Measurements from ENCODE around the gene SNCB.
A peak's percentile ranks its signal among the peaks of the same experiment; 100 is the strongest.

SNCB gene

DNA sequence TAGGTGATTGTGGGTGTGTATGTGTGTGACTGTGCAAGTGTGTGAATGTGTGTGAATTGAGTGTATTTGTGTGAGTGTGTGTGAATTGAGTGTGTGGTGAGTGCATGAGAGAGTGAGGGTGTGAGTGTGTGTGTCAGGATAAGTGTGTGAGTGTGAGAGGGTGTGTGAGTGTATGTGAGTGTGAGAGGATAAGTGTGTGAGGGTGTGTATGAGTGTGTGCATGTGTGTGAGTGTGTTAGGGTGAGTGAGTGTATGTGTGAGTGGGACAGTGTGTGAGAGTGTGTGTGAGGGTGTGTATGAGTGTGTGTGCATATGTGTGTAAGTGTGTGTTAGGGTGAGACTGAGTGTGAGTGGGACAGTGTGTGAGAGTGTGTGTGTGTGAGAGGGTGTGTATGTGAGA is 42.0 kb downstream of the SNCB start:
- H3K4me3 Mint-ChIP-seq: no peak overlapping the region
- peaks cover 26% of the 10 kb centered on the region for H3K9me3 Mint-ChIP-seq
- peaks cover 5% of the 10 kb centered on the region for H3K36me3 Mint-ChIP-seq
- no peak overlapping the region for H3K27ac Mint-ChIP-seq
- no peaks in the 10 kb centered on the region for H3K4me1 Mint-ChIP-seq
- CTCF ChIA-PET: interaction anchor here (0.6 kb wide), 1 partner anchor 186 kb away, joined by 3 read pairs; no protein-coding TSS in a partner anchor
- DNase-seq: no peak
- no peaks in the 10 kb centered on the region for H3K27me3 Mint-ChIP-seq

DNA sequence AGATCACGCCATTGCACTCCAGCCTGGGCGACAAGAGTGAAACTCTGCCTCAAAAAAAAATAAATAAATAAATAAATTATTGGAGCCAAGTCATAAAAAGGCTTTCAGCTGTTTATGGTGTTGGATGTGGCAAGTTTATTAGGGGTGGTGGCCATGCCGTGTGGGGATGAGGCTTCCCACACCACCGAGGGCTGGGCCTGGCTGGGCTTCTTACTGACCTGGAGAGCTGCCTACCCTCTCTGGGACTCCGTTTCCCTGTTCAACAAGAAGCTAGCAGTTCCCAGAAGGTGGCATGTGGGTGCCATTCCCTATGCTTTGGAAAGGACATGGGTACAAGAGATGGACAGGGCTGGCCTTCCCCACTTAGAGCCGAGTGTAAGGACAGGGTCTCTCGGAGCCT is 42.9 kb downstream of the SNCB start:
- H3K27me3 Mint-ChIP-seq: peaks cover 8% of the 10 kb centered on the region
- H3K4me3 Mint-ChIP-seq: no peak overlapping the region
- DNase-seq: no peak
- CTCF ChIA-PET: interaction anchor here (1.5 kb wide), 2 partner anchors 9 to 13 kb away, joined by 4 to 6 read pairs; no protein-coding TSS in a partner anchor
- H3K9me3 Mint-ChIP-seq: peaks cover 26% of the 10 kb centered on the region
- no peaks in the 10 kb centered on the region for H3K4me1 Mint-ChIP-seq
- peaks cover 5% of the 10 kb centered on the region for H3K36me3 Mint-ChIP-seq
- H3K27ac Mint-ChIP-seq: no peak overlapping the region

DNA sequence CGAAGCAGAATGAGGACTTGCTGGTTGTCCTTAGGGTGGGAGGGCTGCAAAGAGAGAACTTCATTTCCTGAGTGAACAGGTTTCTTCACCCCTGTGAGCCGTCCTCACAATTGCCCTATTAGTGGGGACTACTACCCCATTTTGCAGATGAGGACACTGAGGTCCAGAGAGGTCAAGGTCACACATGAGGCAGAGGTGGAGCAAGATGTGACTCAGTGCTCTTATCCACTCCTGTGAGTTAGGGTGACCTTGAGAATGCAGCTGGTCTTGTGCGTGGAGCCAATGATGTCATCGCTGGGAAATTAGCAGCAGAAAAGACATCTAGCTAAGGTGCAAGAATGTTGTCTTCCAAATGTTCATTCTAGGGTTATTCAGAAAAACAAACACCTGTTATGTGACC is 47.3 kb downstream of the SNCB start:
- Mint-ChIP-seq H3K27ac (no peak overlapping the region), H3K4me3 (no peak overlapping the region), H3K9me3 (peaks cover 22% of the 10 kb centered on the region), H3K4me1 (no peaks in the 10 kb centered on the region), H3K27me3 (peaks cover 14% of the 10 kb centered on the region), H3K36me3 (peaks cover 5% of the 10 kb centered on the region)
- DNase-seq: no peak
- CTCF ChIA-PET: interaction anchor here (1.1 to 1.2 kb wide), 2 partner anchors 9 to 13 kb away, joined by 3 read pairs; no protein-coding TSS in a partner anchor

DNA sequence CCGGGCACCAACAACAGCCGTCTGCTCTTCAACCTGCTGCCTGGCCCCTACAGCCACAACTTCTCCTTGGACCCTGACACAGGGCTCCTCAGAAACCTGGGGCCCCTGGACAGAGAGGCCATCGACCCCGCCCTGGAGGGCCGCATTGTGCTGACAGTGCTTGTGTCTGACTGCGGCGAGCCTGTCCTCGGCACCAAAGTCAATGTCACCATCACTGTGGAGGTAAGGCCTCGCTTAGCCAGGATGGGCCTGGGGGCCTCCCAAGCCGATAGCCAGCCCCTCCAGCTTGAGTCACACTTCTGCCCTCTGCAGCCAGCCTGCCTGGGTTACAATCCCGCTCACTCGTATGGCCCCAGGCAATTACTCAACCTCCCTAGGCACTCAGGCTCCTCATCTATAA is 49.0 kb downstream of the SNCB start:
- H3K4me1 Mint-ChIP-seq: no peaks in the 10 kb centered on the region
- CTCF ChIA-PET: no interaction called here
- peaks cover 20% of the 10 kb centered on the region for H3K9me3 Mint-ChIP-seq
- H3K27ac Mint-ChIP-seq: no peak overlapping the region
- no peak overlapping the region for H3K4me3 Mint-ChIP-seq
- H3K27me3 Mint-ChIP-seq: peaks cover 14% of the 10 kb centered on the region
- DNase-seq: no peak
- H3K36me3 Mint-ChIP-seq: peaks cover 5% of the 10 kb centered on the region

DNA sequence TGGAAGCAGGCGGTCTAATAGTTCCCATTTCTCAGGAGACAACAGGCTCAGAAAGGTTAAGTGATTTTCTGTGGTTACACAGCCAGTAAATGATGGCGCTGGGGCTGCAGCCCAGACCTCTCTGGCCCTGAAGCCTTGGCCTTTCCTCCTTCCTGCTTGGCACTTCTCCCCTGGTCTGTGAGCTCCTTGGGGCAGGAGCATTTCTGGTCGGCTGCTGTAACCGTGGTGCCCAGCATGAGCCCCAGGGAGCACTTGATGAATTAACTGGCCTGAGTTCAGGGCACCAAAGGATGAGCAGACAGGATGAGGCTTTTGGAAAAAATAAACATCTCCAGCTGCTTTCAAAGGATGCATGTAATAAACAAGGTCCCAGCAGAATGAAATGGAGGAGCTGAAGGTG is 51.0 kb downstream of the SNCB start:
- Mint-ChIP-seq H3K27ac (no peak overlapping the region), H3K4me3 (no peak overlapping the region), H3K9me3 (peaks cover 8% of the 10 kb centered on the region), H3K4me1 (peaks cover under 1% of the 10 kb centered on the region), H3K27me3 (peaks cover 14% of the 10 kb centered on the region), H3K36me3 (no peaks in the 10 kb centered on the region)
- CTCF ChIA-PET: interaction anchor here (0.7 to 2.2 kb wide), 3 partner anchors 9 to 163 kb away, joined by 3 to 13 read pairs (median 4); partner anchors contain the start of gene CLTB
- DNase-seq: no peak

DNA sequence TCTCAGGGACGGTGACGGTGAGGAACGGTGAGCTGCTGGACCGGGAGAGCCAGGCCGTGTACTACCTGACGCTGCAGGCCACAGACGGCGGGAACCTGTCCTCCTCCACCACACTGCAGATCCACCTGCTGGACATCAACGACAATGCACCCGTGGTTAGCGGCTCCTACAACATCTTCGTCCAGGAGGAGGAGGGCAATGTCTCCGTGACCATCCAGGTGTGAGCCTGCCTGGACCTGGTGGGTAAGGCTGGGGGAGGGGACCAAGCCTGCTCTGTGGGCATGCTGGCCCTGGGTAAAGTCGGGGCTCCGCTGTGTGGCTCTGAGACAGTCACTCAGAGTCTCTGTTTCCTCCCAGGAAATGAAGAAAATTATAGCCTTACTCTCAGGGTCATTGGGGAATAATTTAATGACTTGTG is 51.9 kb downstream of the SNCB start:
- CTCF ChIA-PET: interaction anchor here (2.2 kb wide), 1 partner anchor 162 kb away, joined by 13 read pairs; the partner anchor contains the start of gene CLTB
- H3K4me3 Mint-ChIP-seq: no peak overlapping the region
- H3K9me3 Mint-ChIP-seq: no peaks in the 10 kb centered on the region
- H3K27ac Mint-ChIP-seq: no peak overlapping the region
- DNase-seq: peak; percentile 63
- H3K36me3 Mint-ChIP-seq: no peaks in the 10 kb centered on the region
- peaks cover 7% of the 10 kb centered on the region for H3K4me1 Mint-ChIP-seq
- peaks cover 18% of the 10 kb centered on the region for H3K27me3 Mint-ChIP-seq

DNA sequence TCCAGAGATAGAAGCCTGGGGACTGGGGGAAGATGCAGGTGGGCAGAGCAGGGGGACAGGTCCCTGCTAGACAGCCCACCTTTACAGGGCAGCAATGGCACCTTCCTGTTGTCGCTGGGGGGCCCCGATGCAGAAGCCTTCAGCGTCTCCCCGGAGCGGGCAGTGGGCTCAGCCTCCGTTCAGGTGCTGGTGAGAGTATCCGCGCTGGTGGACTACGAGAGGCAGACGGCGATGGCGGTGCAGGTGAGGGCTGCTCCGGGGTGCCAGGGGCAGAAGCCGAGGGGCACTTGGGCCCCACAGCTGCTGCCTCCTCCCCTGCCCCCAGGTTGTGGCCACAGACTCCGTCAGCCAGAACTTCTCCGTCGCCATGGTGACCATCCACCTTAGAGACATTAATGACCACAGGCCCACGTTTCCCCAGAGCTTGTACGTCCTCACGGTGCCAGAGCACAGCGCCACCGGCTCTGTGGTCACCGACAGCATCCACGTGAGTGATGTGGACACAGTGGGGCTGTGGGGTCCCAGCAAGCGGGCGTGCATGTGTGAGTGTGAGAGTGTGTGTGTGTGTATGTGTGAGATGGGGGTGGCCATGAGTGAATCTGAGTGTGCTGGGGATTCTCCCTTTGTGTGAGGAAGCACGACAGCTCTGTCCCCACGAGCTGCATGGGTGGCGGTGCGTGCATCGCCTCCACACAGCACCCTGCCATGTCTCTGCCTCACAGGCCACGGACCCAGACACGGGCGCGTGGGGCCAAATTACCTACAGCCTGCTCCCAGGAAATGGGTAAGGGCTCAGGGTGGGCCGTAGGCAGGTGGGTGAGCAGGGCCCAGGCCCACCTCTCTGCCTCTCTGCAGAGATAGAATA is 52.8 kb downstream of the SNCB start:
- no peak overlapping the region for H3K4me3 Mint-ChIP-seq
- CTCF ChIA-PET: interaction anchor here (0.6 to 2.2 kb wide), 2 partner anchors 161 to 248 kb away, joined by 4 to 13 read pairs; partner anchors contain the start of gene CLTB

DNA sequence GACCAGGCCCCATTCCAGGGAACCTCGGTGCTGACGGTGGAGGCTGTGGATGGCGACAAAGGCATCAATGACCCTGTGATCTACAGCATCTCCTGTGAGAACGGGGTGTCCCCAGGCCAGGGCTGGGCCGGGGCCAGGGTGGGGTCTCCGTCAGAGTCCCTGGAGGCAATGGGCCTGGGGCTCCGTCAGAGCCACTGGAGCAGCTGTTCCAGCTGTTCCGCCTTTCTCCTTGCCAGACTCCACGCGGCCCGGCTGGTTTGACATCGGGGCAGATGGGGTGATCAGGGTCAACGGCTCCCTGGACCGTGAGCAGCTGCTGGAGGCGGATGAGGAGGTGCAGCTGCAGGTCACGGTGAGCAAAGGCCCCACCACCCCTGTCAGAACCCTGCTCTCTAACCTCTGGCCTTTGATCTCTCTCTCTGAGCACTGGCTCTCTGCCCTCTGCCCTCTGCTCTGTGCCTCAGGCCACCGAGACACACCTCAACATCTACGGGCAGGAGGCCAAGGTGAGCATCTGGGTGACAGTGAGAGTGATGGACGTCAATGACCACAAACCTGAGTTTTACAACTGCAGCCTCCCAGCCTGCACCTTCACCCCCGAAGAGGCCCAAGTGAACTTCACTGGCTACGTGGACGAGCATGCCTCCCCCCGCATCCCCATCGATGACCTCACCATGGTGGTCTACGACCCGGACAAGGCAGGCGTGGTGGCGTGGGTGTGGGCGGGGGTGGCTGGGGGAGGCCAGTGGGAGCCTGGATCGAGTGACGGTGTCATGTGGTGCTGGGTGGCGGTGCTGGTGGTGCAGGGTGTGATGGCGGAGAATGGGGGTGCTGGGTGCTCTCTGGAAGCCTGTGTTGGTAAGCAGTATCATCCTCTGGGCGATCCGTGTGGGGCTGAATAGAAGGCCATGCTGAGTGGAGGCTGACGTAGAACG is 54.6 kb downstream of the SNCB start:
- no peak overlapping the region for H3K27ac Mint-ChIP-seq
- no peak for DNase-seq
- H3K27me3 Mint-ChIP-seq: peaks cover 31% of the 10 kb centered on the region
- no peaks in the 10 kb centered on the region for H3K36me3 Mint-ChIP-seq
- CTCF ChIA-PET: no interaction called here
- H3K4me1 Mint-ChIP-seq: peaks cover 7% of the 10 kb centered on the region
- H3K4me3 Mint-ChIP-seq: no peak overlapping the region
- no peaks in the 10 kb centered on the region for H3K9me3 Mint-ChIP-seq

More for the DNA sequence above, 52.8 kb downstream of the SNCB start:
- Mint-ChIP-seq H3K4me1 (peaks cover 7% of the 10 kb centered on the region), H3K27me3 (peaks cover 19% of the 10 kb centered on the region), H3K36me3 (no peaks in the 10 kb centered on the region), H3K9me3 (no peaks in the 10 kb centered on the region), H3K27ac (no peak overlapping the region)
- no peak for DNase-seq

DNA sequence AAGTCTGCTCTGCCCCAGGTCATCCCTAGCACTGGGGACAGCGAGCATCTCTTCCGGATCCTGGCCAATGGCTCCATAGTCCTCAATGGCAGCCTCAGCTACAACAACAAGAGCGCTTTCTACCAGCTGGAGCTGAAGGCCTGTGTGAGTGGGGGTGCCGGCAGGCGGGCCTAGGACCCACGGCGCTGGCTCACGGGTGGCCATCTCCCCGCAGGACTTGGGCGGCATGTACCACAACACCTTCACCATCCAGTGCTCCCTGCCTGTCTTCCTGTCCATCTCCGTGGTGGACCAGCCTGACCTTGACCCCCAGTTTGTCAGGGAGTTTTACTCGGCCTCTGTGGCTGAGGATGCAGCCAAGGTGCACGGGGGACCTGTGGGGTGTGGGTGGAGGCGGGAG is 55.3 kb downstream of the SNCB start:
- Mint-ChIP-seq H3K36me3 (no peaks in the 10 kb centered on the region), H3K4me1 (peaks cover 7% of the 10 kb centered on the region), H3K9me3 (no peaks in the 10 kb centered on the region), H3K4me3 (no peak overlapping the region), H3K27me3 (peaks cover 37% of the 10 kb centered on the region), H3K27ac (no peak overlapping the region)
- DNase-seq: no peak
- CTCF ChIA-PET: interaction anchor here (0.9 to 2.8 kb wide), 4 partner anchors 12 to 158 kb away, joined by 3 to 12 read pairs (median 7); partner anchors contain the start of gene CLTB

DNA sequence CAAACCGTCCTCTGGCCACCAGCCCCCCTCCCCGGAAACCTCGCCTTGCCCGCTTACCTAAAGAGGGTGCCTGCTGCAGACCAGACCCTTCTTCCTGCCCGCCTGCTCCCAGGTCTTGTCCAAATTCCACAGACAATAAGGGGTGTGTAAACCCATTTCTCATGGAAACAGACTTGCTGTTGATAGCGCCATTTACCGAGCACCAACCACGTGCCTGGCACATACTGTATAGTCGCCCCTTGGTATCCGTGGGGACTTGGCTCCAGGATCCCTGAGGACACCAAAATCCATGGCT is 56.1 kb downstream of the SNCB start:
- H3K9me3 Mint-ChIP-seq: no peaks in the 10 kb centered on the region
- CTCF ChIA-PET: interaction anchor here (0.9 to 2.8 kb wide), 11 partner anchors 9 to 498 kb away, joined by 3 to 12 read pairs (median 6); partner anchors contain the start of gene CLTB
- no peak for DNase-seq
- peaks cover 7% of the 10 kb centered on the region for H3K4me1 Mint-ChIP-seq
- H3K27me3 Mint-ChIP-seq: peaks cover 34% of the 10 kb centered on the region
- no peaks in the 10 kb centered on the region for H3K36me3 Mint-ChIP-seq
- no peak overlapping the region for H3K4me3 Mint-ChIP-seq
- H3K27ac Mint-ChIP-seq: no peak overlapping the region

DNA sequence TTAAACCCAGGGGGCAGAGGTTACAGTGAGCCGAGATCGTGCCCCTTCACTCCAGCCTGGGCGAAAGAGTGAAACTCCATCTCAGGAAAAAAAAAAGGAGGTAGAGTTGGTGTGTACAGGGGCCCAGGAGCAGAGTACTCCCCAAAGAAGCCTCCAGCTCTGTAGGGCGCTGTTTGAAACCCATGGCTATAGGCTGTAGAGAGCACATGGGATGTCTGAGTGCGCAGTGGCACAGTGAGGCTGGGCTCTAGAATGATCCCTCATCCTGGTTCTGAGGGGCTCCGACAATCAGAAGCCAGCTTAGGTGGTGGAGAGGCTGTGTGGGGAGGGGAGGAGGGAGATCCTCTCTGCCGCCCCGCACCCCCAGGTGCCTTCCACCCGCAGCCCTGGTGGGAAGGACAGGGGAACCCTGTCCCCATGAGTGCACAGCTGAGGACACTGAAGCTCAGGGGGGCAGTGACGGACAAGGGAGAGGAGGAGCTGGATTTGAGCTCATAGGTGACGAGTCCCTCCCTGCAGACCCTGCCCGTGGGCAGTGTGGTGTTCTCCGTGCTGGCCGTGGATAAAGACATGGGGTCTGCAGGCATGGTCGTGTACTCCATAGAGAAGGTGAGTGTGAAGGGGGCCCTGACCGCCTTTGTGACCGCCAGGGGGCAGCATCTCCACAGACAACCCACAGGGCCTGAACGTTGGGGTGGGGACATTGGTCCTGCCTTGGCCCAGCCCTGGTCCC is 56.6 kb downstream of the SNCB start:
- no peak overlapping the region for H3K27ac Mint-ChIP-seq
- DNase-seq: peak; percentile 83
- H3K4me1 Mint-ChIP-seq: peaks cover 7% of the 10 kb centered on the region

More for the DNA sequence above, 56.6 kb downstream of the SNCB start:
- H3K36me3 Mint-ChIP-seq: no peaks in the 10 kb centered on the region
- no peak overlapping the region for H3K4me3 Mint-ChIP-seq
- no peaks in the 10 kb centered on the region for H3K9me3 Mint-ChIP-seq
- peaks cover 34% of the 10 kb centered on the region for H3K27me3 Mint-ChIP-seq
- CTCF ChIA-PET: interaction anchor here (0.8 to 2.8 kb wide), 16 partner anchors 10 to 844 kb away, joined by 3 to 12 read pairs (median 4); partner anchors contain the start of gene CLTB
